22Rv1 (cell line): ENCODE data around the gene TRERF1.

Experiments used
- ZFX ChIP-seq: fragments of 450-650 bp; IDR thresholded peaks from 2 replicates; pipeline ENCODE4 v1.6.1; 2017; ENCODE audit warnings: antibody characterized with exemption, borderline replicate concordance
- TF ChIP-seq, protein P1 (sequence below): fragments of 450-650 bp; IDR thresholded peaks from 2 replicates; pipeline ENCODE4 v1.5.1; 2017; ENCODE audit warnings: mild to moderate bottlenecking

DNA sequence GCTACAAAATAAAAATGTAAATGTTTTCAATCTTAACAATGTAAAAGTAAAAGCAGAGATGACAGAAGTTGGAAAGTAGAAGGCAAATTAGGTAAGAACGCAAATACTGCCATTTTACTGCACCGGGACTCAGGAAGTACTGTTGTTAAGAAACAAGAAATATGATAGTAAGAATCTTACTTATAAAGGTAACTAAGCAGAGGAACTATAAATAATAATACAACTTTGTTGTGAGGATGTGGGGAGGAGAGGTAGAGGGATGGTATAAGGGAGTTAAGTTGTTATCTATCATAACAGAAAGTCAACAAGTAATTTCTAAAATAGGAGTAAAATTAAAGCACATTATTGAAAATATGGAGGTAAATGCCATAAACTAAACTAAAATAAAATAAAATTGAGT, 129.8 kb downstream of the TRERF1 start:
- TF ChIP-seq, protein P1, sequence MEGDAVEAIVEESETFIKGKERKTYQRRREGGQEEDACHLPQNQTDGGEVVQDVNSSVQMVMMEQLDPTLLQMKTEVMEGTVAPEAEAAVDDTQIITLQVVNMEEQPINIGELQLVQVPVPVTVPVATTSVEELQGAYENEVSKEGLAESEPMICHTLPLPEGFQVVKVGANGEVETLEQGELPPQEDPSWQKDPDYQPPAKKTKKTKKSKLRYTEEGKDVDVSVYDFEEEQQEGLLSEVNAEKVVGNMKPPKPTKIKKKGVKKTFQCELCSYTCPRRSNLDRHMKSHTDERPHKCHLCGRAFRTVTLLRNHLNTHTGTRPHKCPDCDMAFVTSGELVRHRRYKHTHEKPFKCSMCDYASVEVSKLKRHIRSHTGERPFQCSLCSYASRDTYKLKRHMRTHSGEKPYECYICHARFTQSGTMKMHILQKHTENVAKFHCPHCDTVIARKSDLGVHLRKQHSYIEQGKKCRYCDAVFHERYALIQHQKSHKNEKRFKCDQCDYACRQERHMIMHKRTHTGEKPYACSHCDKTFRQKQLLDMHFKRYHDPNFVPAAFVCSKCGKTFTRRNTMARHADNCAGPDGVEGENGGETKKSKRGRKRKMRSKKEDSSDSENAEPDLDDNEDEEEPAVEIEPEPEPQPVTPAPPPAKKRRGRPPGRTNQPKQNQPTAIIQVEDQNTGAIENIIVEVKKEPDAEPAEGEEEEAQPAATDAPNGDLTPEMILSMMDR, result no peak
- TF ChIP-seq ZFX, result no peak
